ENCODE measurements around the gene C2orf49.

C2orf49 gene

GRCh38 chr2:105378921-105379383, 41.6 kb downstream of the C2orf49 start:
- Histone ChIP-seq H3K4ac (ENCODE audit: low read depth in 1 of 2, low read length in 2 of 2) (peak overlapping the region in 1 of 2 experiments; percentile 49), H3K27me3 (ENCODE audit: control insufficient read depth in 1 of 2, insufficient read depth in 1 of 2, low read length in 2 of 2) (no peaks in the 10 kb centered on the region), H3K79me1 (replicated peaks; ENCODE audit: low read length, poor library complexity, severe bottlenecking) (no peaks in the 10 kb centered on the region), H3K4me2 (ENCODE audit: low read length, poor library complexity, severe bottlenecking) (no peak overlapping the region), H3K4me3 (ENCODE audit: insufficient read depth in 1 of 2, low read depth in 1 of 2, low read length in 2 of 2) (no peak overlapping the region), H3K36me3 (ENCODE audit: control insufficient read depth in 1 of 2, insufficient read depth in 2 of 2, low read depth in 1 of 2, low read length in 2 of 2) (peaks cover 36 to 93% of the 10 kb centered on the region in 2 experiments), H2BK15ac (ENCODE audit: low read depth, poor library complexity, severe bottlenecking) (no peak overlapping the region), H4K91ac (ENCODE audit: low read length) (peak overlapping the region; percentile 88), H2AFZ (ENCODE audit: low read depth, low read length) (no peak overlapping the region), H3K27ac (ENCODE audit: low read length, poor library complexity, severe bottlenecking) (peak overlapping the region; percentile 88), H3K14ac (ENCODE audit: low read length in 2 of 2) (peak overlapping the region in 1 of 2 experiments; percentile 83), H4K8ac (ENCODE audit: low read length) (peak overlapping the region; percentile 66), H3K9me3 (ENCODE audit: control insufficient read depth, low read length) (no peaks in the 10 kb centered on the region), H3K4me1 (ENCODE audit: control insufficient read depth, insufficient read depth, low read depth, low read length) (peaks cover 40% of the 10 kb centered on the region), H3K18ac (ENCODE audit: low read depth in 1 of 2, low read length in 2 of 2) (peak overlapping the region; percentile 63 to 67), H2AK5ac (ENCODE audit: low read length, severe bottlenecking) (peak overlapping the region; percentile 61), H3K9ac (ENCODE audit: low read length) (no peak overlapping the region), H2BK5ac (ENCODE audit: low read depth, low read length, poor library complexity, severe bottlenecking) (no peak overlapping the region), H3K23ac (ENCODE audit: low read length in 2 of 2) (peak overlapping the region in 1 of 2 experiments; percentile 47), H2BK12ac (ENCODE audit: low read length in 2 of 2) (peak overlapping the region in 1 of 2 experiments; percentile 72), H2BK120ac (ENCODE audit: low read depth, low read length) (no peak overlapping the region)
- no peak for DNase-seq
- 97% methylated on average over 4 of the region's 4 CpGs for WGBS

- Histone ChIP-seq H3K4ac (ENCODE audit: low read depth in 1 of 2, low read length in 2 of 2) (no peak overlapping the region), H2BK12ac (ENCODE audit: low read length in 2 of 2) (no peak overlapping the region), H3K4me3 (ENCODE audit: insufficient read depth in 1 of 2, low read depth in 1 of 2, low read length in 2 of 2) (no peak overlapping the region)
Observed at GRCh38 chr2:105379741-105380186, 42.4 kb downstream of the C2orf49 start.

GRCh38 chr2:105380432-105381100, 43.2 kb downstream of the C2orf49 start:
- Histone ChIP-seq H2BK15ac (ENCODE audit: low read depth, poor library complexity, severe bottlenecking) (no peak overlapping the region), H3K27ac (ENCODE audit: low read length, poor library complexity, severe bottlenecking) (peak overlapping the region; percentile 73), H3K79me1 (replicated peaks; ENCODE audit: low read length, poor library complexity, severe bottlenecking) (no peaks in the 10 kb centered on the region), H3K14ac (ENCODE audit: low read length in 2 of 2) (peak overlapping the region in 1 of 2 experiments; percentile 53), H3K4me3 (ENCODE audit: insufficient read depth in 1 of 2, low read depth in 1 of 2, low read length in 2 of 2) (no peak overlapping the region), H2BK120ac (ENCODE audit: low read depth, low read length) (no peak overlapping the region), H2BK12ac (ENCODE audit: low read length in 2 of 2) (peak overlapping the region in 1 of 2 experiments; percentile 23), H3K23ac (ENCODE audit: low read length in 2 of 2) (no peak overlapping the region), H2BK5ac (ENCODE audit: low read depth, low read length, poor library complexity, severe bottlenecking) (peak overlapping the region; percentile 74), H2AFZ (ENCODE audit: low read depth, low read length) (no peak overlapping the region), H4K91ac (ENCODE audit: low read length) (no peak overlapping the region), H3K18ac (ENCODE audit: low read depth in 1 of 2, low read length in 2 of 2) (peak overlapping the region in 1 of 2 experiments; percentile 72), H3K4me1 (ENCODE audit: control insufficient read depth, insufficient read depth, low read depth, low read length) (peaks cover 33% of the 10 kb centered on the region), H3K27me3 (ENCODE audit: control insufficient read depth in 1 of 2, insufficient read depth in 1 of 2, low read length in 2 of 2) (no peaks in the 10 kb centered on the region), H4K8ac (ENCODE audit: low read length) (peak overlapping the region; percentile 12), H3K9ac (ENCODE audit: low read length) (peak overlapping the region; percentile 6), H2AK5ac (ENCODE audit: low read length, severe bottlenecking) (peak overlapping the region; percentile 87), H3K4me2 (ENCODE audit: low read length, poor library complexity, severe bottlenecking) (no peak overlapping the region), H3K4ac (ENCODE audit: low read depth in 1 of 2, low read length in 2 of 2) (peak overlapping the region in 1 of 2 experiments; percentile 12), H3K9me3 (ENCODE audit: control insufficient read depth, low read length) (no peaks in the 10 kb centered on the region), H3K36me3 (ENCODE audit: control insufficient read depth in 1 of 2, insufficient read depth in 2 of 2, low read depth in 1 of 2, low read length in 2 of 2) (peaks cover 43 to 95% of the 10 kb centered on the region in 2 experiments)
- DNase-seq, result peak; percentile 57
- WGBS, result 88% methylated on average over 8 of the region's 9 CpGs

More at GRCh38 chr2:105379741-105380186, 42.4 kb downstream of the C2orf49 start:
- WGBS, result 96% methylated on average over 7 of the region's 7 CpGs
- no peak overlapping the region for H2BK5ac ChIP-seq (ENCODE audit: low read depth, low read length, poor library complexity, severe bottlenecking)
- H3K4me2 ChIP-seq (ENCODE audit: low read length, poor library complexity, severe bottlenecking), result no peak overlapping the region
- H4K8ac ChIP-seq (ENCODE audit: low read length), result no peak overlapping the region
- no peak overlapping the region for H2BK15ac ChIP-seq (ENCODE audit: low read depth, poor library complexity, severe bottlenecking)
- no peak for DNase-seq
- peaks cover 38 to 94% of the 10 kb centered on the region in 2 experiments for H3K36me3 ChIP-seq (ENCODE audit: control insufficient read depth in 1 of 2, insufficient read depth in 2 of 2, low read depth in 1 of 2, low read length in 2 of 2)
- H3K9me3 ChIP-seq (ENCODE audit: control insufficient read depth, low read length), result no peaks in the 10 kb centered on the region
- H2AFZ ChIP-seq (ENCODE audit: low read depth, low read length), result no peak overlapping the region
- H3K23ac ChIP-seq (ENCODE audit: low read length in 2 of 2), result no peak overlapping the region
- no peak overlapping the region for H3K14ac ChIP-seq (ENCODE audit: low read length in 2 of 2)
- peaks cover 35% of the 10 kb centered on the region for H3K4me1 ChIP-seq (ENCODE audit: control insufficient read depth, insufficient read depth, low read depth, low read length)
- H3K18ac ChIP-seq (ENCODE audit: low read depth in 1 of 2, low read length in 2 of 2), result peak overlapping the region in 1 of 2 experiments; percentile 67
- H3K27me3 ChIP-seq (ENCODE audit: control insufficient read depth in 1 of 2, insufficient read depth in 1 of 2, low read length in 2 of 2), result no peaks in the 10 kb centered on the region
- H3K79me1 ChIP-seq (replicated peaks; ENCODE audit: low read length, poor library complexity, severe bottlenecking), result no peaks in the 10 kb centered on the region
- H4K91ac ChIP-seq (ENCODE audit: low read length), result no peak overlapping the region
- no peak overlapping the region for H3K9ac ChIP-seq (ENCODE audit: low read length)
- no peak overlapping the region for H2BK120ac ChIP-seq (ENCODE audit: low read depth, low read length)
- peak overlapping the region; percentile 38 for H2AK5ac ChIP-seq (ENCODE audit: low read length, severe bottlenecking)
- H3K27ac ChIP-seq (ENCODE audit: low read length, poor library complexity, severe bottlenecking), result peak overlapping the region; percentile 73

DNA sequence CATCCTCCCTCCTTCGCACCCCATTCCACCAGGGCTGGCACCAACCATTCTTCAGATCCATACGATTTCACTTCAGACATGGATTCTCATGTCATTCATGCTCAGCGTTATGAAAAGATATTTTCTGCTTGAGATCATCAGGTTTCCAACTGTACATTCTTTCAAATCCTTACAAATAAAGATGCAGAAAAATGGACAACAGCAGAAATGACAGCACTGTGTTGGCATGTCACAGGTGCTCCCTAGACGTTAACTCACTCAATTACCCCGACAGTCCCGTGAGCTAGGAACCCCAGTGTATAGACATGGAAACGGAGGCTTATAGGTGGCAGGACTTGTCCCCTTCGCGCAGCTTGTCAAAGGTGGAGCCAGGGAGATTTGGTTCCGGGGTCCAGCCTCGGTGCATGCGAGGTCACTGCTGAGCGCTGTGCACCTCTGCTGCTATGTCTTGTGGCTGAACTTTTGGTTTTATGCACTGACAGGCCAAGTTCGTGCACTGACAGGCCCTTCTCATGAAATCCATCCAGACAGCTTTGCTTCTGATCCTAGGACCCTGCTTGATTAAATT, 43.8 kb downstream of the C2orf49 start:
- Histone ChIP-seq H3K4me3 (ENCODE audit: insufficient read depth in 1 of 2, low read depth in 1 of 2, low read length in 2 of 2) (no peak overlapping the region), H3K18ac (ENCODE audit: low read depth in 1 of 2, low read length in 2 of 2) (peak overlapping the region; percentile 16 to 72), H4K91ac (ENCODE audit: low read length) (no peak overlapping the region), H2BK12ac (ENCODE audit: low read length in 2 of 2) (peak overlapping the region in 1 of 2 experiments; percentile 55), H3K27ac (ENCODE audit: low read length, poor library complexity, severe bottlenecking) (peak overlapping the region; percentile 73), H2BK15ac (ENCODE audit: low read depth, poor library complexity, severe bottlenecking) (no peak overlapping the region), H3K23ac (ENCODE audit: low read length in 2 of 2) (no peak overlapping the region), H3K14ac (ENCODE audit: low read length in 2 of 2) (peak overlapping the region in 1 of 2 experiments; percentile 53), H2BK5ac (ENCODE audit: low read depth, low read length, poor library complexity, severe bottlenecking) (no peak overlapping the region), H3K27me3 (ENCODE audit: control insufficient read depth in 1 of 2, insufficient read depth in 1 of 2, low read length in 2 of 2) (no peaks in the 10 kb centered on the region), H3K9me3 (ENCODE audit: control insufficient read depth, low read length) (no peaks in the 10 kb centered on the region), H2AFZ (ENCODE audit: low read depth, low read length) (no peak overlapping the region), H3K4ac (ENCODE audit: low read depth in 1 of 2, low read length in 2 of 2) (no peak overlapping the region), H2AK5ac (ENCODE audit: low read length, severe bottlenecking) (peak overlapping the region; percentile 87), H3K4me1 (ENCODE audit: control insufficient read depth, insufficient read depth, low read depth, low read length) (peaks cover 32% of the 10 kb centered on the region), H3K36me3 (ENCODE audit: control insufficient read depth in 1 of 2, insufficient read depth in 2 of 2, low read depth in 1 of 2, low read length in 2 of 2) (peaks cover 43 to 95% of the 10 kb centered on the region in 2 experiments), H4K8ac (ENCODE audit: low read length) (no peak overlapping the region), H3K79me1 (replicated peaks; ENCODE audit: low read length, poor library complexity, severe bottlenecking) (no peaks in the 10 kb centered on the region), H3K9ac (ENCODE audit: low read length) (no peak overlapping the region), H3K4me2 (ENCODE audit: low read length, poor library complexity, severe bottlenecking) (no peak overlapping the region), H2BK120ac (ENCODE audit: low read depth, low read length) (no peak overlapping the region)
- no peak for DNase-seq
- WGBS, result 95% methylated on average over 14 of the region's 14 CpGs
